Measurements from ENCODE around the gene APOC4.

DNA sequence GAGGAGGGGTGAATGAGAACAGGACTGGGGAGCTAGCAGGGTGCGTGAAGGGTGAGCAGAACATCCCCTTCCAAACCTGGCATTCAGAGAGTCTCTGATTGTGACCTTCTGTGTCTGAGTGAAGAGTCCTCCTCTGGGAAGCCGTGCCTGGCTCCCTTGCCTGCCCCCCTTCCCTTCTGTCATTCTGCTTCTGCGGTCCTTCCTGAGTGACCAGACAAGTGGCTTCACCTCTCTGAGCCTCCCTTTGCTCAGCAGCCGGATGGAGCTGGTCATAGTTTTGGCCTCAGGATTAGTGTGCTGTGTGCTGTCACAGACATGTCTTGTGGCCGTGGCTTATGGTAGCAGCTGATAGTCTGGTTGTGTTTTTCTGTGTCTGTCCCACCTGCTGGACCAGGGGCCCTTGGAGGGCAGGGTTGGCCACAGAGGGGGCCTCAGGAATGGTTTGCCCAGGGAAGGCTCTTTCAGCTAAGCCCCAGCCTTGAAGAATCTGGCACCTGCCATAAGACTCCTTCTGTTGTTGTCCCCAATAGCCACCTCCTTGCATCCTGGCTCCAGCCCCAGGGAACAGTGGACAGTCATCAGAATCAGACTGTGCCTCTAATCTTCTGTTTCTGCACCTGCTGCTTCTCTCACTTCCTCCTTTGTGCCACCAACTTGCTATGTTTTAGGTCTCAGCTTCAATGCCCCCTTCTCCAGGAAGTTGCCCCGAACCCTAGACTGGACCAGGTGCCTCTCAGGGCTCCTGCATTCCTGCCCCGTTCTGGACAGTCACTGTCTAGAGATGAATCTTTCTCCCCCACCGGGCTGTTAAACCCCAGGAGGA is 19.1 kb downstream of the APOC4 start:
- TF ChIP-seq CTCF (IDR thresholded peaks at IDR 0.05; ENCODE audit: low read length) (no peak), EZH2 (optimal IDR thresholded peaks at IDR 0.05; ENCODE audit: low read depth, low read length) (no peak)
